Adrenal gland (tissue), 5 donors: ENCODE data around the gene ZNF581.

ENCODE experiments used
- CTCF ChIP-seq, 6 experiments: fragments of 450-650 bp in 4 of 6; fragments of 200-600 bp in 2 of 6; sonication (generic) in 1 of 6; IDR thresholded peaks; 1 replicate in 5 of 6; 2 replicates in 1 of 6; pipeline versions ENCODE4 v1.5.1 to v1.8.0; 2016 to 2021; ENCODE audit warnings: antibody characterized with exemption in 6 of 6, mild to moderate bottlenecking in 2 of 6, moderate library complexity in 1 of 6
- POLR2A ChIP-seq, 2 donors: fragments of 450-650 bp; IDR thresholded peaks; one replicate each; pipeline ENCODE4 v1.6.1; 2017; ENCODE audit warnings: antibody characterized with exemption in 2 of 2, mild to moderate bottlenecking in 2 of 2, moderate library complexity in 1 of 2
- donor health status: DM: no; HTN: no; CAD: no.

GRCh38 chr19:55602104-55603001 is 41.1 kb upstream of the ZNF581 start:
- TF ChIP-seq CTCF (IDR thresholded peaks at IDR 0.05) = no peak
- TF ChIP-seq POLR2A (IDR thresholded peaks at IDR 0.05) = no peak
